Erythroblast (primary cell): ENCODE results near the gene FBXL5.

Experiments used
- GATA1 ChIP-seq: IDR thresholded peaks from 2 replicates; pipeline ENCODE4 v1.6.1; 2011; ENCODE audit warnings: low read depth, mild to moderate bottlenecking, control low read depth, low read length, moderate library complexity
- POLR2A ChIP-seq: IDR thresholded peaks from 2 replicates; pipeline ENCODE4 v1.6.1; 2011; ENCODE audit warnings: mild to moderate bottlenecking, low read length

- TF ChIP-seq POLR2A (no peak), GATA1 (no peak)
Observed at GRCh38 chr4:15668566-15669435, 13.6 kb upstream of the FBXL5 start.
